Measurements from ENCODE around the gene MAP3K5.

GRCh38 chr6:136711644-136712043 is 80.6 kb downstream of the MAP3K5 start:
- no peak for TF ChIP-seq CTCF (IDR thresholded peaks at IDR 0.05)
- TF ChIP-seq POLR2A (IDR thresholded peaks at IDR 0.05), result no peak
